Neuronal stem cell (in vitro differentiated cells): ENCODE data around the gene ATP11B.

Experiments
- DNase-seq: peaks from one replicate; pipeline ENCODE4 v3.0.0-alpha.2; 2013; ENCODE audit warnings: low spot score
- H2AFZ ChIP-seq: one replicate; pipeline ENCODE4 v1.6.1; 2013; ENCODE audit warnings: mild to moderate bottlenecking, low read length, inconsistent platforms
- H2AK5ac ChIP-seq: 2 replicates; pipeline ENCODE4 v1.6.1; 2013; ENCODE audit warnings: low read depth, mild to moderate bottlenecking, inconsistent platforms, low read length, moderate library complexity, mixed read lengths
- H2BK120ac ChIP-seq: 2 replicates; pipeline ENCODE4 v1.6.1; 2013; ENCODE audit warnings: low read depth, mild to moderate bottlenecking, inconsistent platforms, low read length, moderate library complexity, mixed read lengths
- H2BK12ac ChIP-seq: one replicate; pipeline ENCODE4 v1.6.1; 2013; ENCODE audit warnings: low read length, inconsistent platforms
- H2BK15ac ChIP-seq: 2 replicates; pipeline ENCODE4 v1.6.1; 2013; ENCODE audit warnings: mild to moderate bottlenecking, low read length, inconsistent platforms, mixed read lengths
- H2BK5ac ChIP-seq: one replicate; pipeline ENCODE4 v1.6.1; 2013; ENCODE audit warnings: inconsistent platforms, mild to moderate bottlenecking, low read length, moderate library complexity
- H3K14ac ChIP-seq: one replicate; pipeline ENCODE4 v1.6.1; 2013; ENCODE audit warnings: low read length, inconsistent platforms
- H3K18ac ChIP-seq: 2 replicates; pipeline ENCODE4 v1.6.1; 2013; ENCODE audit warnings: low read length, inconsistent platforms
- H3K23ac ChIP-seq: 2 replicates; pipeline ENCODE4 v1.6.1; 2013; ENCODE audit warnings: low read depth, mild to moderate bottlenecking, mixed read lengths, low read length, inconsistent platforms; ENCODE audit not compliant: poor library complexity
- H3K27ac ChIP-seq: replicated peaks from 3 replicates; pipeline ENCODE4 v1.5.1; 2013; ENCODE audit warnings: low read length, inconsistent platforms
- H3K27me3 ChIP-seq, 3 experiments: 2 replicates each; pipeline ENCODE4 v1.6.1; 2013; ENCODE audit warnings: low read length in 3 of 3, mild to moderate bottlenecking in 2 of 3, inconsistent platforms in 1 of 3, low read depth in 1 of 3, mixed read lengths in 1 of 3, moderate library complexity in 1 of 3; ENCODE audit not compliant: control insufficient read depth in 3 of 3, insufficient read depth in 3 of 3
- H3K36me3 ChIP-seq, 2 donors: replicated peaks in 1 of 2; 2 replicates each; pipeline ENCODE4 v1.6.1; 2013; ENCODE audit warnings: low read length in 2 of 2; ENCODE audit not compliant: control insufficient read depth in 2 of 2, insufficient read depth in 2 of 2
- H3K4ac ChIP-seq: 2 replicates; pipeline ENCODE4 v1.6.1; 2013; ENCODE audit warnings: inconsistent platforms, mild to moderate bottlenecking, low read length, moderate library complexity
- H3K4me1 ChIP-seq, 2 donors: 1 replicate in 1 of 2; 2 replicates in 1 of 2; pipeline ENCODE4 v1.6.1; 2013; ENCODE audit warnings: low read length in 2 of 2, low read depth in 1 of 2; ENCODE audit not compliant: control insufficient read depth in 2 of 2, insufficient read depth in 1 of 2
- H3K4me2 ChIP-seq: one replicate; pipeline ENCODE4 v1.6.1; 2013; ENCODE audit warnings: mild to moderate bottlenecking, low read length, inconsistent platforms; ENCODE audit not compliant: insufficient read depth, poor library complexity, severe bottlenecking
- H3K4me3 ChIP-seq, 2 donors: 2 replicates each; pipeline ENCODE4 v1.5.1; 2013; ENCODE audit warnings: low read length in 2 of 2, mild to moderate bottlenecking in 2 of 2, inconsistent platforms in 1 of 2, moderate library complexity in 1 of 2
- H3K79me1 ChIP-seq: one replicate; pipeline ENCODE4 v1.6.1; 2013; ENCODE audit warnings: low read depth, mild to moderate bottlenecking, inconsistent platforms, low read length, moderate library complexity
- H3K9ac ChIP-seq: one replicate; pipeline ENCODE4 v1.6.1; 2013; ENCODE audit warnings: mild to moderate bottlenecking, low read depth, low read length, inconsistent platforms; ENCODE audit not compliant: poor library complexity
- H3K9me3 ChIP-seq, 2 donors: replicated peaks in 1 of 2; 2 replicates each; pipeline versions ENCODE3 to v1.6.1; 2013; ENCODE audit warnings: low read length in 2 of 2, mild to moderate bottlenecking in 2 of 2, inconsistent platforms in 1 of 2, low read depth in 1 of 2, mixed read lengths in 1 of 2, moderate library complexity in 1 of 2; ENCODE audit not compliant: control insufficient read depth in 2 of 2, insufficient read depth in 1 of 2
- H4K8ac ChIP-seq: one replicate; pipeline ENCODE4 v1.6.1; 2013; ENCODE audit warnings: low read depth, mild to moderate bottlenecking, inconsistent platforms, low read length, moderate library complexity
- H4K91ac ChIP-seq: one replicate; pipeline ENCODE4 v1.6.1; 2013; ENCODE audit warnings: low read length, low read depth, mild to moderate bottlenecking, inconsistent platforms; ENCODE audit not compliant: poor library complexity
- WGBS, 2 donors: extraction: QIAGEN DNeasy Blood & Tissue Kit; methylation state at CpG; one replicate each; pipeline ENCODE4 v1.1.7; 2013; ENCODE audit warnings: missing lambda C conversion rate in 2 of 2, mixed read lengths in 1 of 2; ENCODE audit not compliant: insufficient read length in 2 of 2, insufficient replicate concordance in 1 of 2; ENCODE audit errors: extremely low coverage in 2 of 2; 5-methylcytosine and 5-hydroxymethylcytosine counted together

Gene ATP11B

DNA sequence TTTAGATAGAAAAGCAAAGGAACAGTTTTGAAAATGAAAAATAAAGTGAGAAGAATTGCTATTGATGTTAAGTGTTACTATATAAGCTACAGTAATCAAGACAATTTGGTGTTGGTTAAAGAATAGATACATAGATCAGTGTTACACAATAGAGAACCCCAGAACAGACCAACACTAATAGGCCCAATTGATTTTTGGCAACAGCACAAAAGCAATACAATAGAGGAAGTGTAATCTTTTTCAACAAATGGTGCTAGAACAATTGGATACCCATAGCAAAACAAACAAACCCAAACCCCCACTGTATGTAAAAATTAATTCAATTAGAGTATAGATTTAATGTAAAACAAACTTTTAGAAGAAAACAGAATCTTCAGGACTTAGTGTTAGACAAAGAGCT is 61.8 kb downstream of the ATP11B start:
- no peak overlapping the region for H2BK15ac ChIP-seq
- no peak overlapping the region for H3K14ac ChIP-seq
- no peak overlapping the region for H4K91ac ChIP-seq
- no peak overlapping the region for H3K27ac ChIP-seq
- H3K4me2 ChIP-seq = no peak overlapping the region
- no peak overlapping the region for H3K18ac ChIP-seq
- no peak for DNase-seq
- no peaks in the 10 kb centered on the region for H3K9me3 ChIP-seq
- no peak overlapping the region for H2BK12ac ChIP-seq
- no peak overlapping the region for H3K9ac ChIP-seq
- no peaks in the 10 kb centered on the region for H3K27me3 ChIP-seq
- H2AFZ ChIP-seq = no peak overlapping the region
- H4K8ac ChIP-seq = no peak overlapping the region
- no peaks in the 10 kb centered on the region for H3K79me1 ChIP-seq
- no peak overlapping the region for H2BK5ac ChIP-seq
- H3K4me1 ChIP-seq = no peaks in the 10 kb centered on the region
- H2AK5ac ChIP-seq = no peak overlapping the region
- peaks cover 0 to 36% of the 10 kb centered on the region in 2 donors for H3K36me3 ChIP-seq
- H3K23ac ChIP-seq = no peak overlapping the region
- H3K4ac ChIP-seq = no peak overlapping the region
- H2BK120ac ChIP-seq = no peak overlapping the region
- no peak overlapping the region for H3K4me3 ChIP-seq

DNA sequence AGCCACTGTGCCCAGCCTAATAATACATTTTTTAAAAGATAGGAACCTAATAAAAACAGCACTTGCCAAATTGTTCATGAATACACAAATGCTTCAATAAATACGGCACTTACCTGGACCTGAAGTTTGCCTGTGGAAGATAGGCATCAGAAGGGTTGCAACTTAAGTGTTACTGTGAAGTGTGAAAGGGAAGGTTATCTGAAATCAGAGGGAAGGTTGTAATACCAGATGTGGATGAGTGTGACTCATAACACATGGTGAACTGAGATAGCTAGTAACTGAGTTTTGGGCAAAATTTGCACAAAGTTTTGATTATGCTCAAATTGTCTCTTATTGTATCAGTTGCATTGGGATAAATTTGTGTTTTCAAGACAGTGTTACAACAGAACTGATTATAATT is 68.0 kb downstream of the ATP11B start:
- H2AFZ ChIP-seq = no peak overlapping the region
- peaks cover 1 to 27% of the 10 kb centered on the region in 2 donors for H3K36me3 ChIP-seq
- no peak overlapping the region for H2BK12ac ChIP-seq
- H4K91ac ChIP-seq = no peak overlapping the region
- H3K27me3 ChIP-seq = no peaks in the 10 kb centered on the region
- no peak overlapping the region for H3K27ac ChIP-seq
- no peak for DNase-seq
- H3K18ac ChIP-seq = no peak overlapping the region
- H3K4me3 ChIP-seq = no peak overlapping the region
- no peaks in the 10 kb centered on the region for H3K9me3 ChIP-seq
- no peak overlapping the region for H2BK120ac ChIP-seq
- H3K23ac ChIP-seq = no peak overlapping the region
- no CpG with 5 or more reads among the region's 1 CpG for WGBS, 2 donors
- H3K9ac ChIP-seq = no peak overlapping the region
- no peak overlapping the region for H2BK5ac ChIP-seq
- no peak overlapping the region for H4K8ac ChIP-seq
- no peak overlapping the region for H3K14ac ChIP-seq
- H3K79me1 ChIP-seq = no peaks in the 10 kb centered on the region
- H3K4me1 ChIP-seq = no peaks in the 10 kb centered on the region
- H2AK5ac ChIP-seq = no peak overlapping the region
- no peak overlapping the region for H2BK15ac ChIP-seq
- no peak overlapping the region for H3K4ac ChIP-seq
- no peak overlapping the region for H3K4me2 ChIP-seq

DNA sequence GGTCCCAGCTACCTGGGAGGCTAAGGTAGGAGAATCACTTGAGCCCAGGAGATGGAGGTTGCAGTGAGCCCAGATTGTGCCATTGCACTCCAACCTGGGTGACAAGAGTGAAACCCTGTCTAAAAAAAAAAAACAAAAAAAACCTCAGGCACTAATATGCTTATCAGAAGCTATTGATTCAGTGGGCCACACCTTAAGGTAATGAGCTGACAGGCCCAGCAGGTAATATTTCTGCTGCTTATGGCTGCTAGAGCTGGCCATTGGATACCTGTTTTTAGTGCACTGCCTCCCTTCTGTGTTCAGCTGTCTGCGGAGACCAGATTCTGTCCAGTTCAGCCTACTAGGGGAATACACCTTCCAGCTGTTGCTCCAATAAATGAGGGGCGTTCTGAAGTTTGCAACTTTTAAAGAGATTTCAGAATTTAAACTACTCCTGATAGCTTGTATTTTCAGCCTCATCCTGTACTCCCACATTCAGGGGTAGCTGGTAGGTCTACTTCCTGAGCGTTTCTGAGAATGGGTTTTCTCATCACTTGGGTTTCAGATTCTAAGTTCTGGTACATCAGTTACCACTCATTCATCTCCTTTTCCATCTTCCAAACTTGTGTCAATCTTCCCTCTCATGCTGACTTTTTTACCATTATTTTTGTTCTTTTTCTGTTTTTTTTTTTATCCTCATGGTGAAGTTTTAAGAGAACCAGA is 69.0 kb downstream of the ATP11B start:
- Histone ChIP-seq H3K18ac (no peak overlapping the region), H3K9me3 (no peaks in the 10 kb centered on the region), H4K91ac (no peak overlapping the region), H3K36me3 (peaks cover 1 to 26% of the 10 kb centered on the region in 2 donors), H3K23ac (no peak overlapping the region), H3K27ac (no peak overlapping the region), H3K9ac (no peak overlapping the region), H2BK15ac (no peak overlapping the region), H3K27me3 (no peaks in the 10 kb centered on the region), H3K4me2 (no peak overlapping the region), H3K4me3 (no peak overlapping the region), H4K8ac (no peak overlapping the region), H3K4me1 (no peaks in the 10 kb centered on the region), H2BK120ac (no peak overlapping the region), H2BK12ac (no peak overlapping the region), H3K14ac (no peak overlapping the region), H3K79me1 (no peaks in the 10 kb centered on the region), H2AK5ac (no peak overlapping the region), H2BK5ac (no peak overlapping the region), H2AFZ (no peak overlapping the region), H3K4ac (no peak overlapping the region)
- DNase-seq = no peak
- WGBS, 2 donors = no CpG with 5 or more reads among the region's 3 CpGs

DNA sequence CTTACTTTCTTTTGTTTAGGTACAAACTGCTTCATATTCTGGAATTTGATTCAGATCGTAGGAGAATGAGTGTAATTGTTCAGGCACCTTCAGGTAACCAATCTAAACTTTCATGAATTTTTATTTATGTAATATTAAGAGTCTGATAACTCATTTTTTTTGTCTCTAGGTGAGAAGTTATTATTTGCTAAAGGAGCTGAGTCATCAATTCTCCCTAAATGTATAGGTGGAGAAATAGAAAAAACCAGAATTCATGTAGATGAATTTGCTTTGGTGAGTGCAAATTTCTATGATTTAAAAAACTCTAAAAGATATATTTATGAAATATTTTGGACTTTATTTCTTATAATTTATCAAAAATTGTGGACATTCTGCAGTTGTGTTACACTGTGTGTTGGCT is 75.8 kb downstream of the ATP11B start:
- Histone ChIP-seq H3K79me1 (no peaks in the 10 kb centered on the region), H4K8ac (no peak overlapping the region), H2BK15ac (no peak overlapping the region), H2AK5ac (no peak overlapping the region), H2BK120ac (no peak overlapping the region), H3K4me3 (no peak overlapping the region), H3K4ac (no peak overlapping the region), H4K91ac (no peak overlapping the region), H3K36me3 (peaks cover 8 to 64% of the 10 kb centered on the region in 2 donors), H3K27me3 (no peaks in the 10 kb centered on the region), H2BK5ac (no peak overlapping the region), H3K18ac (no peak overlapping the region), H3K9ac (no peak overlapping the region), H3K4me2 (no peak overlapping the region), H3K4me1 (no peaks in the 10 kb centered on the region), H2BK12ac (no peak overlapping the region), H3K9me3 (peaks cover 0 to 14% of the 10 kb centered on the region in 2 donors), H3K14ac (no peak overlapping the region), H3K23ac (no peak overlapping the region), H3K27ac (no peak overlapping the region), H2AFZ (no peak overlapping the region)
- no peak for DNase-seq
- WGBS, 2 donors = no CpG with 5 or more reads among the region's 1 CpG
